ENCODE data around the gene ARHGAP15.

ARHGAP15 gene

DNA sequence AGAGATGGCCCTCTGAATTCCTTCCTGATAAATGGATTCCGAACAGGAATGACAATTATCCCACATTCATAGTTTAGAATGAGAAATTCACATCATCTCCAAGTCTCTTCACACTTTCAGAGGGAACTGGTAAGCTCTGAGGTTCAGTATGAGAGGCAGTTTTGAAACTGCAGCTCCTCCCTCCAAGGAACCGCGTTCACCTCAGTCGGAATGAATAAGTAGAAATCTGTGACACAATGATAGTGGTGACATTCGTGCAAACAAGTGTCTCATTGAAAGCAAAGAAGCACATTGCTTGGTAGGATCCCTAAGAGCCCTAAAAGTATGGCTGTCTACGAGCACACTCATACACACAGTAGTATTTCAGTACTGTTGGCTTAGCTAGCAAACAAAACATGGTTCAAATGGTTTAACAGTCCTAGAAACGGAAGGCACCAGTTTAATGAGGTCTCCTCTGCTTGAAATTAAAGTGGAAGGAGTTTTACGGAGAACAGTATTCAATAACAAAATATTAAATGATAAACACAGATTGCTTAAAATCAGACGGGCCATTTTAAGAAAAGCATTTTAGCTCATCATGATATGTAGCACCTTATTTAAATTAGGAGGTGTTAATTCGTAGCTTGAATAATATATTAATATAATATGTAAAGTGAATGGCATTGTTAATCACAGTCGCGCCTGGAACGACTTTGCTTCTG, 225.0 kb downstream of the ARHGAP15 start:
- ATAC-seq, result no peak

- ATAC-seq, result peak in 1 of 2 donors; percentile 36
Observed at GRCh38 chr2:143355870-143356269, 226.7 kb downstream of the ARHGAP15 start.

DNA sequence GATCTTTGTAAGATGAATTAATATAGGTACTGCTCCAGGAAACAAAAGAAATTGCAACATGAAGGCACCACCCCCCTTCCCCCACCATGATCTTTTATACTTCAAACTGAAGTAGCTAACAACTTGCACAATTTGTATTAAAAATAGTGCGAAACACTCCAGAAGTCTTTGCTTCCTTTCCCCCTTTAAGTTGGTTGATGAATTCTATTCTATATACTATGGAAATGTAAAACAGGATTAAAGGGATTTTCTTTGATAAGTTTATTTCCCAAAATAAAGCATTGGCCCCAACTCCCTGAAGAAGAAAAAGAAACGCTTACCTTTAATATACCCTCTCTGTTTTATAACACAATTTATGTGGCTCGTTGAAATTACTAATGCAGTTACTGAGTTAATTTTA, 227.1 kb downstream of the ARHGAP15 start:
- no peak for ATAC-seq

DNA sequence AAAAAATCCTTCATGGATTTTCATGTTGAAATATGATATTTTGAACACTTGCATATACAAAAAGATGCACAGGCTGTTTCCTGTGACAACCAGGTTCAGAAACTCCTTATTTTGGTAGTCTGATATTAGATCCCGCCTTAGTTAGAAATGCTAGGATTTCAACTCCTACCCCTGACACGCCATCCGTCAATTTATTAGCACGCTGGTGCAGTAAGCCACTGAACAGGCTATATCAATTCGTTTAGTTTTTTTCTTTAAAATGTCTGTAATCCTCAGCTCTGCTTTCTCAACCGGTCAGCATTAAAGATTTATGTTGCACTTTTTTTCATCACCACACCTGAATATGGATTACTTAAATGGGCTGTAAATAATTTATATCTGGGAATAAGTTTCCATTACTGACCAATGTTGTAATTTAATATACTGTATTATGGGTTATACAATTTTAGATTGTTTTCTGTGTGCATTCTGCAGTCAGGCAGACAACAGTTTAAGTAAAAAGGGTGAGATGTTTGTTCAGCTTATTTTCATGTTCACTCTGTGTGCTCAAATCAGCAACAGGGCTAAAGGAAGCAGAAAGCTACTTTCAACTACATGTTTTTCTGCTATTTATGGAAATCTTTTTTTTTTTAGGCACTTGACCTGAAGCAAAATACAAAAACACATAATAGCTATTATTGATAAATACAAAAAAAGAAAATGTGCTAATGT, 227.7 kb downstream of the ARHGAP15 start:
- ATAC-seq, result no peak

- no peak for ATAC-seq
Observed at GRCh38 chr2:143357966-143358365, 228.7 kb downstream of the ARHGAP15 start.

DNA sequence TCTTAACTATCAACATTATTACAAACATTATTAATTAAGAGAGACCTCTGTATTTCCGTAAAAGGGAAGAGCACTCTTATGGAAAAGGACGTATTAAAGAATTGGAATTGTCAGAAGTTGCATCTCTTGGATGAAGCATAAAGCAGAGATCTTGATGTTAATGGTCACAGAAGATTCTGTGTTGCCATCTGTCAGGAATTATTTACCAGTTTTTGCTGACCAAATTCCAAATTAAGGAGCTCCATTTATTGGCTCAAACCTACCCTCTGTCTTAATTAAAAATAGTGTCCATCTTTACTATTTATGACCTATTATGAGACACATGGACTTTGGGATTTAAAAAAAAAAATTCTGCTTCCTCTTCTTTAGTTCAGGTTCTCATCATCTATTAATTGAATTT, 232.1 kb downstream of the ARHGAP15 start:
- ATAC-seq, result no peak

- ATAC-seq, result no peak
Observed at GRCh38 chr2:143371616-143372015, 242.4 kb downstream of the ARHGAP15 start.

DNA sequence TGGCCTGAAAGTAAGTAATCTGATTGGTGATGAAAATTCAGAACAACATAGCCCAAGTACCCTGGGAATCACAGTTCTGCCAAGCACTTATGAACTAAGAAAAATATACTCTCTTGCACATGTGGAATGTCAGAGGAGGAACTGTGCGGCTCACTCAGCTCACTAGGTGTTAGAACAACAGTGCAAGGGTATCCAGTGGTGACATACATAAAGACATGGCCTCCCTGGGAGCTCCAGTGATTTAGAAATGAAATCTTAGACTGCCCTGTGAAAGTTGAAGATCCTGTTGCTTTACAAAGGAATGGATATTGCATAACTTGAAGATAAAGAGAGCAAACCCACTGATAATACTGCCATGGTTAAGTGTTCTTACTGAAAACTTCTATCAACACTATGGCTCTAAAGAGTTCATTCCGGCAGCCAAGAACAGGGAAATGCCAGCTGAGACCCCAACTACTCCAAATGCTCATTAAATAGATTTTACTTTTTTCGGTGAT, 246.2 kb downstream of the ARHGAP15 start:
- ATAC-seq, result no peak

DNA sequence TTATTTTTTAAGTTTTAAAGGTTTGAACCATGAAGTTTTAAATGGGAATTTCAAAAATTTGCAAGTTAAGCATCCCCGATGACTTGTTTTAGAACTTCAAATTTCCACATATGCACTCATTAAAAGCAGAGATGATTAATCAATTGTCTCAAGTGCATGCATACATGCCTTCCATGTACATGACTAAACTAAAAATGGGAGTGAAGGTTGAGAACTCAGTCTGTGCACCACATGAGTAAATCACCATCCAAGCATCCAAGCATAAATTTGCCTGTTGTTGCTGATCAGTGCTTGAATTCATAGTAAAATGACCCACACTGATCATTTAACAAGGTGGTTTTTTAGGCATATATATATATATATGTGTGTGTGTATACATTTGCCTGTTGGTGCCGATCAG, 249.8 kb downstream of the ARHGAP15 start:
- no peak for ATAC-seq

- ATAC-seq, result no peak
Observed at GRCh38 chr2:143379955-143380354, 250.7 kb downstream of the ARHGAP15 start.

GRCh38 chr2:143382573-143382972, 253.4 kb downstream of the ARHGAP15 start:
- no peak for ATAC-seq

DNA sequence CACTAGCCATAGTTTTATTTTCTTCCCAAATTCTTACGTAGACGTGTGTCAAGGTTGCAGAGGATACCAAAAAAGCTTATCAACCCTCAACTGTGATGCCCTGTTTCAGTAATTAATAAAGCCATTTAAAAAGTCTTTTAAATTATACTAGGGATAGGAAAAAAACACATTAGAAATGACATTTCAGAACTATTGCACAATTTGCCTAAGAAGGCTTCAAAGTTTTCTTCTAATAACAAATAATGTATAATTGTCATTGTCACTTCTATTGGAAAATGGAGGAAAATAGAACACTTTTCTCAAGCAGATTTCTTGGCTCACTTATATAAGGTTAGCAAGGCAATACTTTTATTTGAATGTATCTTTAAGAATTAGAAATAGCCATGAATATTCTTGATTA, 253.8 kb downstream of the ARHGAP15 start:
- ATAC-seq, result no peak

DNA sequence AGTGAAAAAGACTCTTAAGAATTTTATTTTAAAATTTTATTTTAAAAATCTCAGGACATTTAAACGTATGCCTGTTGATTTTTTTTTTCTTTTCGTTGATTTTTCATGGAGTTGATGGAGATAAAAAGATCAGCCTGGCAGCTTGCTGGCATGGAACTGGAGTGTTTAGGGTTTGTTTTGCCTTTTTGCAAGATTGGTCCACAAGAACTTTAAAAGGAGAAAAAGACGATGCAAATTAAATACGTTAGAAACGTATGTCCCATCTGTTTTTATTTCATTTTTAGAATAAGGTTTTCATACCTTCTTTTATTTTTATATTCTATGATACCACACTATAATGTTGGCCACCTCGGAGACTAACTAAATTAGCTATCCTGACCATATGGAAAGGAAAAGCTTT, 254.9 kb downstream of the ARHGAP15 start:
- no peak for ATAC-seq

GRCh38 chr2:143390171-143390570, 261.0 kb downstream of the ARHGAP15 start:
- ATAC-seq, result no peak

DNA sequence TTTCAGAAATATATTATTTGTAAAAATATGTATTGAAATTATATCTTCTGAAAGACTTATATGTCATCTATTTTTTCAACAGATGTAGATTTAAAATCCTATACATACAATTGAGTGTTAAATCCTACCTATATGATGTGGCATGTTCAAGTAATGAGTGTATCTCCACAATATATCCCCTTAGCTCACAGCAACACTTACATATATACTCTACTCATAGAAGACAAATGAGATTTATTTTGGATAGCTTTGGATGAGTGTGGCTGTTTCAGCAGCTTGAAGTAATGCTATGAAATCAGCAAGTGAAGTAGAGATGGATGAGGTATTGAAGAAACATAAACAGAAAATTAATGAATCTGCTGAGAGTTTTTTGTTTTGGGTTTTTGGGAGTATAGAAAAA, 263.1 kb downstream of the ARHGAP15 start:
- no peak for ATAC-seq

DNA sequence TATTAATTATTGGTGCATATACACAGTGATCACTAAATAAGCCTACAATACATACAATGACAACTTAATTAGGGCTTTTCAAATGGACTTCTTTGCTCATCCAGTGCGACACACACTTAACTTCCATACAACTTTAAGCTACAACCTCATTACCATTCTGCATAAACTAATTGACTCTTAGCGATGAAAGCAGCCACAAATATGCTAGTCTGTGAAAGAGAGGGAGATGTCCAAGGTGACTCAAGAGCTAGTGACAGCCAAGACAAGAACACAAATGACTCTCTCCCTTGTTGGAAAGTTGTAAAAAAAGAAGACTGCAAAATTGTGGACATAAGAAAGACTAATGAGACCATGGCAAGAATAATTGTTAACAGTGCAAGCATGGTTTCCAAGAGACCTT, 264.8 kb downstream of the ARHGAP15 start:
- ATAC-seq, result no peak

GRCh38 chr2:143397884-143398614, 268.8 kb downstream of the ARHGAP15 start:
- peak; percentile 83 to 94 for ATAC-seq

DNA sequence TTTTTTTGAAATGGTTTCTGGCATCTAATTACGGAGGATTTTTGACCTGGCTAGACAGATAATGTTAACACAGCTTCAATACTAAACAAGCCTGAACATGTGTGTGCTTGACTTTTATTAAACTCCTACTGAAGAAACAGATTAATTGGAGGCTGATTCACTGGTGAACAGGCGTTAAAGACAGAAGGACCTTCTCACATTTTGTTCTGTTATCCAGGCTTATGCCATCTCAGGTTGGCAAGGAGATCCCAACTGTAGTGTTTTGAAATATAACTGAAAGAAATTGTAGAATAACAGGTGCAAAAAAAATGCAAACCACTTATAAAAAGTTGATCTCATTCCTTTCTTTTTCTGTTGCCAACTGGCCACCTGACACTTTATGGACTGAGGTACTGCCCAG, 269.6 kb downstream of the ARHGAP15 start:
- no peak for ATAC-seq

GRCh38 chr2:143399631-143400069, 270.4 kb downstream of the ARHGAP15 start:
- no peak for ATAC-seq

GRCh38 chr2:143401861-143402260, 272.6 kb downstream of the ARHGAP15 start:
- no peak for ATAC-seq

- ATAC-seq, result no peak
Observed at GRCh38 chr2:143402451-143402850, 273.2 kb downstream of the ARHGAP15 start.

DNA sequence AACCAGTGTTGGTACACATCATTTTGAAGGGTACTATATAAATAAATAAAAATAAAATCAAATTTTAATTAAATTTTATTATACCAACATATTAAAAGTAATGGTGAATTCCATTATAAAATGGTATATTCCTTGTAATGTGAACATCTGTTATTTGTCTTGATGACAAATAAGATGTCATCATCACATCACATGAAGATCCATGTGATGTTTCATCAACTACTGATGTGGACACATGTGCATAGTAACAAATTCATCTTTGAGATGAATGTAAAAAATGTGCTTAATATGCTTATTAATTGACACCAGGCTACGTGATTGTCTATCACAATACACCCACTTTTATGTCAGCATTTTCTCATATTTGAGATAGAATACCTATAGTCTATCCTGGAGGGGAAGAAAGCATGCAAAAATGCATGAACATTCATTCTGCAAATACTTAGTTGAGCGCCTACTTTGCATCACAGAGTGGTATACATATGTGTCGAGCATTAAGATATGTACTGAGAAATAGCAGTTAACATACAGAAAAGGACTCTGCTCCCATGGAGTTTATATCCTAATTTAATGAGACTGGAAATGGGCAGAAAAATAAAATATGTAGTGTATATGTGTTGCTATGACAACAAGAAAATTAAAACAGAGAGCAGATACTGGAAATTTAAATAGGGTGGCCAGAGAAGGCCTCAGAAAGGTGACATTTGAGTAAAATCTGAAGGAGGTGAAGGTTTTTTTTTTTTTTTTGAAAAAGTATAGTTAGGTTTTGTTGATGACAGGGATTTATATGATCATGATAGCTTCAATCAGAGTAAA, 281.1 kb downstream of the ARHGAP15 start:
- peak; percentile 41 to 45 for ATAC-seq

DNA sequence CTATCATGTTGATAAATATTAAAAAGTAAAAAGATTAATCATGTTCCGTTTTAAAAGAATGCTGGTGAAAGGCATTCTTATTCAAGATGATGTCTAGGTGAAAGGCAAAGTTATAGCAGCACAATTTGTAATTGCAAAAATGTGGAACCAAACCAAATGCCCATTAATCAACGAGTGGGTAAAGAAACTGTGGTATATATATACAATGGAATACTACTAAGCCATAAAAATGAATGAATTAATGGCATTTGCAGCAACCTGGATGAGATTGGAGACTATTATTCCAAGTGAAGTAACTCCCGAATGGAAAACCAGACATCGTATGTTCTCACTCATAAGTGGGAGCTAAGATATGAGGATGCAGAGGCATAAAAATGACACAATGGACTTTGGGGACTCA, 286.4 kb downstream of the ARHGAP15 start:
- ATAC-seq, result no peak
